Measurements from ENCODE around the gene TXNDC5.
"Not testable (repeated sequence)": the region's sequence is repeated elsewhere in the genome, so short reads cannot be mapped to it uniquely, and the experiment has no call there.

The TXNDC5 gene

DNA sequence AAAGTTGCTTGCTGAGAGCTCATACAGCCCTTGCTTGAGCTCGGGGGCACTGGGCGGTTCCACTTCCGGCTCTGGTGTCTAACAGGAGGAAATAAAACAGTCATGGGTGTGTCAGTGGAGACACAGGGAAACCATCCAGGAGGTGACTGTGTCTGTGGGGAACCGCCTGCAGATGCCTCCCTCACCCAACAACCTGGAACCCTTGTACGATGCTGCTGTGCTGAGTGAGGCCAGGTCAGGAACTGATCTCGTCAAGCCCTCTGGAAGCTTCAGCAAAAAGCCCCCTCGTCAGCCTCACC, 15.5 kb downstream of the TXNDC5 start:
- no peak for DNase-seq (ENCODE audit: low spot score)

DNA sequence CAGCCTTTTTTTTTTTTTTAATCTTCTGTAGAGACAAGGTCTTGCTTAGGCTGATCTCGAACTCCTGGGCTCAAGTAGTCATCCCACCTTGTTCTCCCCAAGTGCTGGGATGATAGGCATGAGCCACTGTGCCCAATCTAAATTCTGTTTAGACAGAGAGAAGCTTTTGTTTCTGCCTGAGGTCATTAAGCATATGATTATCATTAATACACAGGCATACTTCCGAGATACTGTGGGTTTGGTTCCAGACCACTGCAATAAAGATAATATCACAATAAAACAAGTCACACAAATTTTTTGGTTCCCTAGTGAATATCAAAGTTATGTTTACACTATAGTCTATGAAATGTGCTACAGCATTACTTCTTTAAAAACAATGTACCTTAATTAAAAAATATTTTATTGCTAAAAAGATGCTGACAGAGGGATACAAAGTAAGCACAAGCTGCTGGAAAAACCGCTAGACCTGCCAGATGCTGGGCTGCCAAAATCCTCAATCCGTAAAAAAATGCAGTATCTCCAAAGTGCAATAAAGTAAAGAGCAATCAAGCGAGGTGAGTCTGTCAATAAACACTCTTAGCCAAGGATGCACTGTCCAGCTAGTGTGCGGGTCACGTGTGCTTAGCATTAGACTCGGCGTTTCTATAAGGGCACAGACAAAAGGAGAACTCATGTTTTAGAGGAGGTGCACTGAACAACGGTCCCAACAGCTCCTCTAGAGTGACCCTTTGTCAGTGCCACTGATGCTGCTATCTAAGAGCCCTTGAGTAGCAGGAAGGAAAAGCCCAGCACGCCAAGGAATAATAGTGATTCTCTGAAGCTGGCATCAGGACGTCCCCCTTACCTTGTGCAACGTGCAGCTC, 16.1 kb downstream of the TXNDC5 start:
- no peak for DNase-seq (ENCODE audit: low spot score)

DNA sequence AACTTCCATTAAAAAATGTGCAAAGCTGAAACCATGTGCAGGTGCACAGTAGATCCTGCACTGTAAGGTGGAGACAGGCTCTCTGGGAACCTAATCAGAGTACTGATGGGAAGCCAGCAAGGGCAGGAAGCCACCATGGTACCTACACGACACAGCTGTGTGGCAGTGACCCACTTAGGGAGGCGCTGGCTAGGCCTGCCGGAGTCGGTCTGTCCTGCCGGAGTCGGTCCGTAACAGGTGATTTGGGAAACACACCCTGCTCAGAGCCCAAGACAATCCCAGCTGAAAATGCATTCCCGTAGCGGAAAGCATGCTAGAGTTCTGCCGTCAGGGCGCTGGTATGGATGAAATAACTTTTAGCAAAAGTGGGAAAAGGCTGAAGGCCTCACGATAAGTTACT, 17.2 kb downstream of the TXNDC5 start:
- no peak for DNase-seq (ENCODE audit: low spot score)

DNA sequence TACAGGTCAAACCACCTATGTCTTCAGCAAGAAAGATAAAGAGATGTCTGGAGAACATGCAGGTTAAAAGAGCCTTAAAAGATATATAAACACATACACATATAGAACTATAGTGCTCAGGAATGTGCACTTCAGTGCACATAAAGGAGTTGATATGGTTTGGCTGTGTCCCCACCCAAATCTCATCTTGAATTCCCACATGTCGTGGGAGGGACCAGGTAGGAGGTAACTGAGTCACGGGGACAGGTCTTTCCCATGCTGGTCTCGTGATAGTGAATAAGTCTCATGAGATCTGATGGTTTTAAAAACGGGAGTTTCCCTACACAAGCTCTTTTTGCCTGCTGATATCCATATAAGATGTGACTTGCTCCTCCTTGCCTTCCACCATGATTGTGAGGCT, 18.2 kb downstream of the TXNDC5 start:
- not testable (repeated sequence) for DNase-seq (ENCODE audit: low spot score)

DNA sequence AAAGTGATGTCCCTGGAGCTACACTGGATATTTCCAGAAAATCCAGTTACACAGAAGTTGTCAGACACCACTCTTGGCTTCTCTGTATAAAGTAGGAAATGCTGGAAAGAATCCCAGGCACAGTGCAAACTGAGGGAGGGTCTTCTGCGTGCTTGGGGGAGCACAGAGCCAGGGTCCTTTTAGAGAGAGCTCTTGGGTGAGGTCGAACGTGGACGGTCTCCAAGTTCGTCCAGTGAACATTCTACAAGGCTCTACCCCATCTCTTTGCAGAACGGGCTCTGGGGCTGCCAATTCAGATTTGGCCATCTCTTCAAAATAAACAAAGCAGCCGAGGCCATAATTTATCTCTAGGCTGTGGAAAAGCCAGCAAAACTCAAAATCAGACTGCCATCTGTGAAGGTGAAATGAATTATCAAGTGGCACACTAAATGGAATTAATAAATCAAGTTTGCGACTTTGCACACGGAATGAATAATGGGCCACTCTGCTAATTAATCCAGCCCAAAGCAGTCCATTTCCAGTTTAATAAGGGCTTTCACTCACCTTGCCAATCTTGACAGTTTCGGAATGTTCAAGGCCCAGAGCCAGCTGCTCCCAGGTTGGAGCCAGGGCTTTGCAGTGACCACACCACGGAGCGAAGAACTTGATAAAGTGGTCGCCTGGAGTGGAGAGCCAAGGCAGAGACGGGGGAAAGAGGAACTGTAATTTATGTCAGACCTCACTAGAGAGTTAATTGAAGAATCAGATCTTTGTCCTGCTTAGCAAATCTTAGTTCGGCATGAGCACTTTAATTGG, 19.3 kb downstream of the TXNDC5 start:
- no peak for DNase-seq (ENCODE audit: low spot score)

DNA sequence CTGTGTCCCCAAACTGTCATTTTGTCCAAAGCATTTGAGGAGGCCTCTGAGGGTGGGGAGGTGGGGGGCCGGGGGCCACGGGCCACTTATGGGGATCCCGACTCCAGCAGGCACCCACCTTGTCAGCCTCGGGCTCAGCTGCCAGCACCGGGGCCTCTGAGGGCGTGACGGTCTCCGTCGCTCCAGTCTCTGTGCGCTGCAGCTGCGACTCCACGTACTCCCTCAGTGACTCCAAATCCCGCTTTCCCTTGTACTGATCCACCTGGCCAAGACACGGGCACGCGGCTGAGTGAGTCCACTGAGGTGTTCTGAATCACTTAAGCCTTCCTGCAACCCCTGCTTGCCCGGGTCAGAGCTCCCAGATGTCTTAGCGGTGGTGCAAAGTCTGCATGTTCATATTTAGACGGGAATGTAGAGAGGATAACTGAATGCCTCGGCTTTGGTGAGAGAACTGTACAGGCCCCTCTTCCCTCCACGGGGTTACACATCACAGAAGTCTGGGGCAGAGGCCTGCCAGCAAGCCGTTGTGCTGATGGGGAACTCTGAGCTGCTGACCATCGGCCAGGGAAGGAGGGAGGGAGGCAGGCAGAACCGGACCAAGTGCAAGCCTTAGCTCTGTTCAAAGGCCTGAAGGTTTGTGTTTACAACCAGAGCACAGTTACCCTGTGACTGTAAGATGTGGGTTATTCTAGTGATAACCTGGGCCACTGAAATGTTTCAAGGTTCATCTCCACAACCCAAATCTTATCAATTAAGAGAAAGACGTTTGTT, 21.8 kb downstream of the TXNDC5 start:
- no peak for DNase-seq (ENCODE audit: low spot score)

DNA sequence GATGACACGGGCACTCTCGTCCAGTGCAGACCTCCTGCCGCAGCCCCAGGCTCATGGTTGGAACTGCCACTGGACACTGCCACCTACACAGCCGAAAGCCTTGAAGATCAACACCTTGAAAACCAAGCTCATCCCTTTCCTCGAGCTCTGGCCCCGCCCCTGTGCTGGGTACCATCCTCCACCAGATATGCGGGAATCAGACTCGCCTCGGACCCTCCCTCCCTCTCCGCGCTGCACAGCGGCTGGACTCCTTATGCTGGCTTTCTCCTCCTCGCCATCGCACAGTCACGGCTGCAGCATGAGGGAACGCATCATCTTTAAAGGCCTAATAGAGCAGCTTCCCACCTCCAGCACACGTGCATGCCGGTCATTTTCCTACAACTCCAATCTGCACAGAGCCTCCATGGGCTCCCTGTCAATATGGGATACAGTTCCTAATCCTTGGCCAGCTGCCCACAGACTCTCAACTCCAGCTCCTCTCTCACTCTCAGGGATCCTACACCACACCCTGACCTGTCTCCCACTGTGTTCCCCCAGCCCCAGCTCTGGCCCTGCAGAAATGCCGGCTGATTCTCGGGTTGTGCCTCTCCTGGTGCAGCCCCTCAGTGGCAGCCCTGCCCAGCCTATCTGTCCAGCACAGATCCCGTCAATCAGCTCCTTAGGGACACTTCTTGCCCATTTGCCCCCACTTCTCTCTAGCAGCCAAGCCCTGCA, 23.2 kb downstream of the TXNDC5 start:
- no peak for DNase-seq (ENCODE audit: low spot score)

DNA sequence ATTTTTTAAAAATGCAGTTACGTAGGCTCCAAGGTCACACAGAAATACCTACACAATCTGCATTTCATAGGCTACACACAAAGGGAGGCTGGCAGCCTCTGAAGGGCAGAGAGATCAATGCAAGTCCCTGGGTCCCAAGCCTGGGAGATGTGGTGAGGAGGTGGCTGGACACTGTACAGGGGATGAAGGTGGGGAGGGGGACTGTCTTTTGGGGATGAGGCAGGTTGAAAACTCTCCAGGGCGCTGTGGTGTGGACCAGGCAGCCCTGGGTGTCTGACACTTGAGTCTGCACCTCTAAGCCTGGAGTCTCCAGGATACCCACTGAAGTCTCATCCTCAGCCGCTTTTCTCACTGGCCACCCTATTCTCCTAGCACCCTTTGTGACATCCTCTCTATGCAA, 24.5 kb downstream of the TXNDC5 start:
- DNase-seq (ENCODE audit: low spot score): no peak

DNA sequence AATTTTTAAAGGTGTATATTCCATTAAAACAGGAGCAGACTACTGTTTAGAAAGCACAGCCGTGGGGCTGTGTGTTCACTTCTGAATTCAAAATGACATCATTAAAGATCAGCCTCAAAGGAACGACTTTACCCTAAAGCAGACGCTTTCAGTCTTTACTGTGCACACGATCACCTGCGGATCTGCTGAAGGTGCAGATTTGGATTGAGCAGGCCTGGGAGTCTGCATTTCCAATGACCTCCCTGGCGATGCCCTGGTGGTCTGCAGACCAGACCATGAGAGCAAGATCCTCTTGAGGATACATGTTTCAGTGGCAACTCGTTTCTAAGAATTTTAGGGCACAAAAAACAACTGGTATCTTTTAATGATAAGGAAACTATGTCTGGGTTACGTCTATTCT, 27.2 kb downstream of the TXNDC5 start:
- DNase-seq (ENCODE audit: low spot score): no peak

DNA sequence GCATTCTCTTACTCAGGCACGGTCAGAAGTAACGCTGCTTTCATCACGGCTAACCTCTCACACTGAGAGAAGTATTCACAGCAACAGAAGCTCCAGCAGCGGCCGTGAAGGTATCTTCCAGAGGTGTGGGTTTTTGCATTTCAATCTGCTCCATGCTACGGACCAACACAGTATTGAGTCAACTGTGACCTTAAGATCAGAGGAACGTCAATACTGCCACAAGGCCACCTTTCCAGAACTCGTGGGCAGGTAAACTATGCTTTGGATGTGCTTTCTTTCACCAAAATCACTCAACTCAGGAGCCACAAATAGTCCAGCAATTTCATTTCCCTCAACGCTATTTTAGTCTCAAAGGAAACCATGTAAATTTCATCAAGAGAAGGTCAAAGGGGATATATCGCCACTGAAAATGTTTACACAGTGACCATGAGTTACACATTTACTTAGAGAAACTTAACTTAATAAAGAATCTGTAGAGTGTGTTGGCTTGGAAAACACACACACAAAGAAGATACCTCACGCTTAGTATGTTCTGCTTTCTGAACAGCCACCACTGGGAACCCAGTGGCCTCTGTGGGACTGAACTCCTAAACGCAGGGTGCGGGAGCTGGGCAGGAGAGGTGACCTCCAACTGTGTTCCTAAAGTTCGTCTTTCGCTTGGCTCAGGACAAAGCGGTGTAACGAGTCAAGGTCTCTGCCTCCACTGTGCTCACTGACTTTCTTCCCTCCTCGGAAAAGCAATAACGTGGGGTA, 27.9 kb downstream of the TXNDC5 start:
- DNase-seq (ENCODE audit: low spot score): no peak

DNA sequence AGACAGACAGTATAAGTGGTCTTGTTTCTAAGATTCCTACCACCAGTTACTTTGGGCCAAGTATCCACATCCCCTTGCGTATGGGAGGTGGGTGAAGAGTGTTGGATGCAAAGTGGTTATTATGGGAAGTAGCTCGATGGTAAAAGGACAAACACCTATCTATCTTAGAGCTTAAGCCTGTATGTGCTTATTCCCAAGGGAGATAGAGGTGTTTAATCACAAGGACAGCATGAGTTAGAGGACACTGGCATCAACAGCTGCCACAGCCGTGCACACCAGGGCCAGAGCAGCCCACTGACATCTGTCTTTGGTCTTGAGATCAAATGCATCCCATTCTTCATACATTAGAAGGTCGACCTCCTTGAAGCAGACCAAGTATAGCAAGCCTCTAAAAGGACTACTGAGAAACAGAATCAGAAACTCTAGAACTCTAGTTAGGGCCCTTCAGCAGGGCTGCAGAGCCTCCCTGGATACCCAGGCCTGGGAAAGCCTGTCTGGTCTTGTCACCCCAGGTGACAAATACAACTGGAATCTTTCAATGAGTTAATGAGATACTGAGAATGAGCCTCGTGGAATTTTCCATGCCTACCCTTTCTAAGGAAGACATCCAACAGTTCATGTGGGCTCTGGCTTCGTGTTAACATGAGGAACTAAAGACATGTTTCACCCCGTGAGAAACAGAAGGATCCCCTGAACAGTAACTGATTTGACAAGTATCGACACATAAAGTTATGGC, 28.7 kb downstream of the TXNDC5 start:
- DNase-seq (ENCODE audit: low spot score): no peak

DNA sequence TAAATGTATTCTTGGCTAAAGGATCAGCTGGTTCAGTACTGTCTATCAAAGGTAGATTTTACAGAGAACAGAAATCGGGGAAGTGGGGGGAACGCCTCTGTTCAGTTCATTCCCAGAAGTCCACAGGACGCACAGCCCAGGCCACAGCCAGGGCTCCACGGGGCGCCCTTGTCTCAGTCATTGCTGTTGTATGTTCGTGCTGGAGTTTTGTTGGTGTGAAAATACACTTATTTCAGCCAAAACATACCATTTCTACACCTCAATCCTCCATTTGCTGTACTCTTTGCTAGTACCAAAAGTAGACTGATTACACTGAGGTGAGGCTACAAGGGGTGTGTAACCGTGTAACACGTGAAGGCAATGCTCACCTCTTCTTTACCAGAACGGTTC, 29.9 kb downstream of the TXNDC5 start:
- DNase-seq (ENCODE audit: low spot score): no peak

DNA sequence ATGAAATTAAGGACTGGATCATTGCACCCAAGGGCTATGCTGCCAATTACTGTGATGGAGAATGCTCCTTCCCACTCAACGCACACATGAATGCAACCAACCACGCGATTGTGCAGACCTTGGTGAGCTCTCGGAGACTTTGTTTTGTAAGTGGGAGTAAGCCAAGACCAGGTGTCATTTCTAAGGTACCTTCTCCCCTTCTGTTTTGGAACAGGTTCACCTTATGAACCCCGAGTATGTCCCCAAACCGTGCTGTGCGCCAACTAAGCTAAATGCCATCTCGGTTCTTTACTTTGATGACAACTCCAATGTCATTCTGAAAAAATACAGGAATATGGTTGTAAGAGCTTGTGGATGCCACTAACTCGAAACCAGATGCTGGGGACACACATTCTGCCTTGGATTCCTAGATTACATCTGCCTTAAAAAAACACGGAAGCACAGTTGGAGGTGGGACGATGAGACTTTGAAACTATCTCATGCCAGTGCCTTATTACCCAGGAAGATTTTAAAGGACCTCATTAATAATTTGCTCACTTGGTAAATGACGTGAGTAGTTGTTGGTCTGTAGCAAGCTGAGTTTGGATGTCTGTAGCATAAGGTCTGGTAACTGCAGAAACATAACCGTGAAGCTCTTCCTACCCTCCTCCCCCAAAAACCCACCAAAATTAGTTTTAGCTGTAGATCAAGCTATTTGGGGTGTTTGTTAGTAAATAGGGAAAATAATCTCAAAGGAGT, 30.4 kb downstream of the TXNDC5 start:
- DNase-seq (ENCODE audit: low spot score): no peak

DNA sequence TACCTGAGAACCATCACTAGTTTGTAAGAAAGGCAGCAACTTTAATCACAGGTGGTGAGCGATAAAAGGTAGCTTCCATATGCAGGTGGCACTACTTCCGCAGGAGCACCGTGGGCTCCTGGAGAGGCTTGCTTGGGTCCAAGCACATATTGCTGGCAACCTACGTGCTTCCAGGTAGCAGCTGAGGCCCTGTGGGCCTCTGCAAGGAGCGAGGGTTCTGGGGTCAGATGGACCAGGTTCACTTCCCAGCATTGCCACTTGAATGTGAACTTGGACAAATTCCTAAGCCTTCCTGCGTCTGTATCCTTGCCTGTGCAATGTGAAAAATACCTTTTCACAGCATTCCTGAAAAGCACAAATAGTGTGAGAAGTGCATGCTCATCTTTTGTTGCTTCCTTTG, 31.0 kb downstream of the TXNDC5 start:
- DNase-seq (ENCODE audit: low spot score): no peak

DNA sequence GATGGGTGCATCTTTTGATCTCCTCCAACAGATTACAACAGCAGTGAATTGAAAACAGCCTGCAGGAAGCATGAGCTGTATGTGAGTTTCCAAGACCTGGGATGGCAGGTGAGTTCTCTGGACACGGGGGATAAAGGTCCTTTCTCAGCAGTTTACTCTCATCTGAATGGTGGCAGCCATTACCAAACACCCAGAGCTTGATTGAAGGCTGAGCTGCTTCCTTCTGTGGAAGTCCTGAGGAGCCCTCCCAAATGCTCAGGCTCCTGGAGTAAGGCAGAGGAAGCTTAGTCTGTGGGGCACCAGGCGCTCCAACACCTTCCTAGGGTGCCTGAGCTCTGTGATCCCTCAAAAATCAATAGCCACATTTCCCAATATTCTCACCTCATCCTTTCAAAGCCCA, 31.5 kb downstream of the TXNDC5 start:
- no peak for DNase-seq (ENCODE audit: low spot score)

DNA sequence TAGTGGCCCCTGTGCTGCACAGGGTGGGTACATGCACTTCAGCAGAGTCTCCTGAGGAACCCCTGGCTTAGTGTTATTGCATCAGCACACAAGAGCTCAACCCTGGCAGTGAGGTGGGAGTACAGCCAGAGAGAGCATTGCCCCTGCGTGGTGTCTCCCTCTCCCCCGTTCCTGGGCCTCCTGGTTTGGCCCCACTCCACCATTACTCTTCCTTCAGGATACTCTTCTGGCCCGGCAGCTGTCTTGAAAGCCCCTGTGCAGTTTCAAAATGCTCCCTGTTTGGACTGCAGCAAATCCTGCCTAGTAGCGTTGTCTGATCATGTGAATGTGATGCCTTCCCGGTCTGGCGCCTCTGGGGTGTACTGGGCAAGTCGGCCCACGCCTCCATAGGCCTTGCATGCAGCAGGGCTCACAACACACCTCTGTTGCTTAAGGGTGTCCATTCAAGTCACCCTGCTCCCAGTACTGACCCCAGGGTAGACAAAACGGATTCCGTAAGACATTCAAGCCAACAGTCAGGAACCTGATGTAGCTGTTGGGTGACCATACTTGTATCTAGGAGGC, 32.1 kb downstream of the TXNDC5 start:
- no peak for DNase-seq (ENCODE audit: low spot score)

DNA sequence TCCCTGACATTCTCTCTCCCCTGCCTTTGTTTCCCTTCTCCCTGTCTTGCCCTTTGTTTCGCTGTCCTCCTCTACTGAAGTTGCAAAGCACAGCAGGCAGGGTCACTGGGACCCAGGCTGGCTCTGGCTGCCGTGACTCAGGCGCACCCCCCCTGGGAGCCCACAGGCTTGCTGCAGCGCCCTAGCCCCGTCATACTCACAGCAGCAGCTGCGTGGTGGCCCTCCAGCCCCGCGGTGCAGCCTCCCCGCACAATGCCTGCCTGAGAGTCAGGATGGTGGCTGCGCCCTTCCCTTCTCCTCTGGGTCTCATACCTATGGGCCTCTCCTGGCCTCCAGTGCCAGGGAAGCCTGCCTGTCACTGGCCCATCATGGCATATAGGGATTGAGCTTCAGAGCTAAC, 41.7 kb downstream of the TXNDC5 start:
- no peak for DNase-seq (ENCODE audit: low spot score)

DNA sequence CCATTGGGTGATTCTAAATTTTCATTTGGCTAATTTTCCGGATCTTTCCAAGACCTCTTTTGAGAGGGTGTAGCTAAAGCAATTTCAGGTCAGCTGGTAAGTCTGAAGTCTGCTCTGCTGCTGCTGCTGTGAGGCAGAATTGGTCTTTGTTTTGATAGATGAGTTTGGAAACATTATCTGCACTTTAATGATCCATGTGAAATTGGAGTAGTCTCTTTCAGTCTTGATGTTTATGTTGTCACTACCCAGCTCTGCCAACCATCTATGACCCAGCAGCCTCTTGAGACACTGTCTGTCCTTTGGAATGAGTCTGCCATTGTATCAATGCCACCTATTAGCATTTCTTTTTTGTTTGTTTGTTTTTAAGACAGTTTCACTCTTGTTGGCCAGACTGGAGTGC, 44.1 kb downstream of the TXNDC5 start:
- DNase-seq (ENCODE audit: low spot score): no peak

DNA sequence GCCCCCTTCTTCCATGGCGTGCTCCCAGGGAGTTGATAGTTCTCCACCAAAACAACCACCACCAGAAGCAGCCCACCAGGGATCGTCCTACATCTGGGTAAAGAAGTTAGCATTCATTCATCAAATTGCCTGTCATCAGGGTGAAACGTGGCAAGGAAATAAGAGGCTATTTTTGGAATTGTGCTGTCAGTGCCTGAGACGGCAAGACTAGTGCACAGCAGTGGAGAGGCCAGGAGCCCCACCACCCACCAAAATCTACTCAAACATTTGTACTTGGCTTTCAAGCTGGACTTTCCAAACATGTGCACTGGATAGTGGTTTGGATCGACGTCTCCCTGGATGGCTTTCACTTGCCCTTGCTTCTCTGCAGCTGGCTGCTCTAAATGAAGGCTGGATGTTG, 44.8 kb downstream of the TXNDC5 start:
- DNase-seq (ENCODE audit: low spot score): no peak

DNA sequence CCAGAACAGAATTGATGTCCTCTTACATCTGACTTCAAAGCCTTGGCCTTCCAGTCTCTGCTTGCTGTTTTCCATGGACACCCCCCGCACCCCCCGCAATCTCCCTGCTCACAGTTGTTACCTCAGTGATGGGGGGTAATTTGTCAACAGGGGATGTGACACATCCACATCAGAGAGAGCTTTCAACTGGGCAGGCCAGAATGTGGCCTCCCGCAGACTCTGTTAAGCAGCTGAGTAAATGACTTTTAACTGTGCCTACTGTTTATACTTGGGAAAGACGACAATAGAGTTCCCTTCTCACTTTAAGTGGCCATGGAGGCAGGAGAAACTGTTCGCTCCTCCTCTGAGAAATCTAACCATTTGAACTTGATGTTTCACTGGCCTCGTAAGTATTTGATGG, 51.0 kb downstream of the TXNDC5 start:
- DNase-seq (ENCODE audit: low spot score): no peak

Data from hematopoietic multipotent progenitor cell treated with erythropoietin and hydrocortisone succinate and interleukin-3 and kit ligand, for 15 days (in vitro differentiated cells).